ENCODE measurements around the gene DCUN1D1.

Gene DCUN1D1

DNA sequence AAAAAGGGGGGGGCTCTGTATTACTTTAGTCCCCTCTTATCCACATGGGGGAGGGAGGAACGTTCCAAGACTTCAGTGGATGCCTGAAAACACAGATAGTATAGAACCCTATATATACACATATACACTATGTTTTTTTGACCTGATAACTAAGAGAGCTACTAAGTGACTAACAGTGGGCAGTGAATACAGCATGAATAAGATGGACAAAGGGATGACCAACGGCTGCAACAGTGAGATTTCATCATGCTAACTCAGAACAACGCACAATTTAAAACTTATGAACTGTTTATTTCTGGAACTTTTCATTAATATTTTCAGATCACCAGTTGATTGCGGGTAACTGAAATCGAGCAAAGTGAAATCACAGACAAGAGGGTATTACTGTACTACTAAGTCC, 7.3 kb downstream of the DCUN1D1 start:
- FAIRE-seq, result no peak
- no peak for DNase-seq (ENCODE audit: insufficient read length, low spot score)

DNA sequence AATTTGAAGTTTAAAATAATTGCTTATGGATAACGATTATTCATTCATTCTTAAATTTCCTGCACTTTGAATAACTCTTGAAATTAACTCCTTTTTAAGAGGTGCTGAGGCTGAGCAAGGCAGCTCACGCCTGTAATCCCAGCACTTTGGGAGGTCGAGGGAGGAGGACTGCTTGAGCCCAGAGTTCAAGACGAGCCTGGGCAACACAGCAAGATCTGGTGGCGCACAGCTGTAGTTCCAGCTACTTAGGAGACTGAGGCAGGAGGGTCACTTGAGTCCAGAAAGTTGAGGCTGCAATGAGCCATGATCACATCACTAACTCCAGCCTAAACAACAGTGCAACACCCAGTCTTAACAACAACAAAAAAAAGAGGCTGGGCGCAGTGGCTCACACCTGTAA, 8.0 kb downstream of the DCUN1D1 start:
- DNase-seq (ENCODE audit: insufficient read length, low spot score), result no peak
- FAIRE-seq, result no peak

DNA sequence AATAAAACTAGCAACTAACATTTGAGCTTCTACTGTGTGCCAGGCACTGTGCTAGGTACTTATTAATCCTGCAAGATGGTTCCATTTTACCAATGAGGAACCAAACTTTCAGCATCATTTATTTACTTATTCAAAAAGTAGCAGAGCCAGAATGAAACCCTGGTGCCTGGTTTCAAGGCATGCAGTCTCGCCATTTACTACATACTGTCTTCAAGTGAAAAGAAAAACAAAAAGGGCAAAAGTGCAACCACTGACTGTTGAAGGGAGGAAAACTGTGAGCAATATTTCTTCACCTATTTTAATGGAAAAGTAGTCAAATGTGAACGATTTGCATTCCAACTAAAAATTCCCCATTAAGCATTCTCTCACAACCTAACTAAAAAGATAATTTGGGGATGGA, 8.7 kb downstream of the DCUN1D1 start:
- FAIRE-seq (no peak), DNase-seq (ENCODE audit: insufficient read length, low spot score) (no peak)

DNA sequence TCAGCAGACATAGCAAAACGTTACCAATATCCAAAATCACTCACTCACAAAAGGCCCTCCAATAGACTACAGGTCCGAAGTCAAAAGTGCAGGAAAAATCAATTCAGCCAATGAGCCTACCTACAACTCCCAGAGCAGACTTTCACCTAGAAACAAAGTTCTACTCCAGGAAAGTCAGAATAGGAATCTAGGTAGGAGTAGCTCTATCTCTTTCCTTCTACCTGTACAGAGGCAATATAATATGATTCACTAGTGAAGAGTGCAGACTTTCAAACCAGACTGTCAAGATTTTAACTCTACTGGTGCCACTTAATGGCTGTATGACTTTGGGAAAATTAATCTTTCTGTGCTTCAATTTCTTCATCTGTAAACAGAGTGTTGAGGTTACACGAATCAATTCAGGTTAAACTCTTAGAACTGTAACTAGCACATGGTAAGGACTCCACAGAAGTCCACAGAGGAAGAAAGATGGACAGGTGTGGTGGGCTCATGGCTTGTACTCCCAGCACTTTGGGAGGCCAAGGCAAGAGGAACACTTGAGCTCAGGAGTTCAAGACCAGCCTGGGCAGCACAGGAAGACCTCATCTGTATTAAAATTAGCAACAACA, 9.4 kb downstream of the DCUN1D1 start:
- FAIRE-seq, result no peak

DNA sequence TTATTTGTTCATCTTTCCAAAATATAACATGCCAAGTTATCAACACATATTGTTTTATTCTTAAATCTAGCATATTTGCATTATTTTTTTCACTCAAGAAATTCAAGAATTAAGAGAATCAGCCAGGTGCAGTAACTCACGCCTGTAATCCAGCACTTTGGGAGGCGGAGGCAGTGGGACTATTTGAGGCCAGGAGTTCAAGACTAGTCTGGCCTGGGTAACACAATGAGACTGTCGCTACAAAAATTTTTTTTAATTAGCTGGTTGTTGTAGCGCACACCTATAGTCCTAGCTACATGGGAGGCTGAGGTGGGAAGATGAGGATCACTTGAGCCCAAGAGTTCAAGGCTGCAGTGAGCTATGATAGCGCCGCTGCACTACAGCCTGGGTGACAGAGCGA, 10.5 kb downstream of the DCUN1D1 start:
- FAIRE-seq (no peak), DNase-seq (ENCODE audit: insufficient read length, low spot score) (no peak)

More for the DNA sequence above, 9.4 kb downstream of the DCUN1D1 start:
- DNase-seq (ENCODE audit: insufficient read length, low spot score), result no peak

DNA sequence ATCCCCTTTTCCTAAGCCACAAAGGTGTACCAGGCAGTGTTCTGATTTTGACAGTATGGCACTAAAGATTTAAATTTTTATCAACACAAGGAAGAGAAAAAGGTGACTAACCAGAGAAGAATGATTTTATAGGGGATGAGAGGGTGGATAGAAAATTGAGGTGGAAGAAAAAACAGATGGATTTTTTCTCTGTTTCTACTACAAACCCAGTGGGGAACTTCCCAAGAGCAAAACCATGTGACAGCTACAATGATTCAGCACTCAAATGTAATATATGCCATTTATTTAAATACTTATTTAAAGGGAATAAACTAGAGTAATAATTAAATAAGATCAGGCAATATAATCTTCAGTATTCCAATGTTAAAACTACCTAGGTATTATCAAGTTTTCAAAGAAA, 11.1 kb downstream of the DCUN1D1 start:
- peak; percentile 55 for FAIRE-seq
- no peak for DNase-seq (ENCODE audit: insufficient read length, low spot score)

DNA sequence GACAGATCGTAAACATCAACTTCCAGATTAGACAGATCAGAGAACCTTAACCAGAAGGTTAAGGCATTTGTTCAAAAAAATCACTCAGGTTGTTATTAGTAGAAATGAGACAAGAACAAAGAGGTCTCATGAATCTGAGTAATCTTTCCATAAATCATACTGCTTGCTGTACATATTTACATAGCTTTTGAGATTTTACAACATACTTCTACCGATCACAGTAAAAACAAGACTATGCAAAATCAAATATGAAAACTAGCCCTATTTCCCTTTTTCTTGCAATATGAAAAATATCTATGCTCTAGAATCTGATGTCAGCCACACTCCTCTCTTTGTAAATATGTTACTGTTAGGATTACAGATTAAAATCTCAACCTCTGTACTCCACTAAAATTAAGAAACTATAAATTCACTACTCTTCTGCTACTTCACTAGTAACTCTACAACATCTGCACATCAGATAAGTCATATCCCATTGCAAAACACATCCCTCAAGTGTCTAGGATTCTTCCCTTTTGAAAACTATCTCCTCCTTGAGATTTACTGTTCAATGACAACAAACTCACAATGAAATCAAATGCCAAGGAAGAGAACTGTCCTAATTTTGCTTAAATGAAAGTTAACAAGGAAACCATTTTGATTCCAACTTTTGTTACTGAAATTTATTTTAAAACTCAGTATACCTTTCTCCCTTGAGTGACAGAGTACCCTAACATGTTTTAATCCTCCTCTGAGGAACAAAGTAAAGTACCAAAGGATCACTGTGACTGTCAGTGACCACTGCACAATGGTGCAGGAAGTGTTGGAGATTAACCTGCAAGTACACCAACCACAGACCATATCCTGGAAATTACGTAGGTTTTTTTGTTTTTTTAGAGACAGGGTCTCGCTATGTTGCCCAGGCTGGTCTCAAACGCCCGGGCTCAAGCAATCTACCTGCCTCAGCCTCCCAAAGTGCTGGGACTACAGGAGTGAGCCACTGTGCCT, 12.8 kb downstream of the DCUN1D1 start:
- peak; percentile 71 for FAIRE-seq
- DNase-seq (ENCODE audit: insufficient read length, low spot score), result no peak

DNA sequence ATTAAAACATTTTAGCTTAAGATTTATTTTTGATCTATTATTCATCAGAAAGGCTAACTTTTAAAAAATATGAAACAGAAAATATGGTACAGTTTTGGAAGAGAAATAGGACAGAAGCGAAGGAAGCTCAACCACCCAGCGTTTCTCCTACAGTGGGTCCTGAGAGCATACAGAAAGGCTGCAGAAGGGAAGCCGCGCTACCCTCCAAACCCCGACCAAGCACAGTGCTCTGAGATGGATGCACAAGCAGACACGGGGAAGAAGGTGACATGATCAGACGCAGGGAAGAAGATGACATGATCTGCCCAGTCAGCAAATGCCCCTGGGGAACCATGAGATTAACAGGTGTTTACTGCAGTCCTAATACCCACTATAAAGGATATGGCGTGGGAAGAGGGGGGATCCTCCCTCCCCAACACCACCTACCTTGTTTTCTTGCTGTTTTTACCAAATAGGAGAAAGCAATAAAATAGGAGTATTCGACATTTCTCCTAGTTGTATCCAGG, 14.4 kb downstream of the DCUN1D1 start:
- no peak for DNase-seq (ENCODE audit: insufficient read length, low spot score)
- FAIRE-seq, result no peak

DNA sequence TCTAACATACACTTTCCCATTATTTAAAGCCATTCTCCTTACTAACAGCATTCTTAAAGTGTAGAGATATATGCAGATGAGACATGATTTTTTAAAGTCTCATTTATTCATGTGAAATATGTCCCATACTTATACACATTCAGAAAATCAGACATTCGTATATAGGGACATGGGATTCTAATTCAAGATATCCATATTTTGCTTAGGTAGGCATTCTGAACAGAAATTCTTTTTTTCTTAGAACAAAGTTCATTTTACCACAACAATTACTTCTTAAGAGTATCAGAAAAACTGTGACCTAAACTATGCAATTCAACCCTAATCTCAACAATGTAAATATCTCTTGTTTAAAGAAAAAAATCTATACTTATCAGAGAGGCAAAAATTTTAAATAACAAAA, 16.2 kb downstream of the DCUN1D1 start:
- FAIRE-seq (peak; percentile 49), DNase-seq (ENCODE audit: insufficient read length, low spot score) (no peak)

DNA sequence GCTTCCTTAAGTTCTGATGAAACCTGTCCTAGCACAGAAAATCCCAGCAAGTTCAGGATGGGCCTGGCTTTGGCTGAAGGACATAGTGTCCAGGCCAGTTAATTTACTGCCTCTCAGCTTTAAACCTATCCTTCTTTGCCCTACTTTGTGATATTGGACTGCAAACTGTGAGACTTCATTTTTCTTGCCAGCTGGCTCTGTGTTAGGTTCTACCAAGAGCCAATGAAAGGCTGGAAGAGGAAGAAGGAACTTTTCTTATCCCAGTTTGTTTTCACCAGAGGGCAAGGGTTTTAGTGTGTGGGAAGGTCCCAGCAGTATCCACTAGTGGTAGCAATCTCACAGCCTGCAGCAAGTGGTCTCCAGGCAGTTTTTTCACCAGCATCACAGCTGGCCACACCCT, 18.2 kb downstream of the DCUN1D1 start:
- peak; percentile 18 for FAIRE-seq
- no peak for DNase-seq (ENCODE audit: insufficient read length, low spot score)

DNA sequence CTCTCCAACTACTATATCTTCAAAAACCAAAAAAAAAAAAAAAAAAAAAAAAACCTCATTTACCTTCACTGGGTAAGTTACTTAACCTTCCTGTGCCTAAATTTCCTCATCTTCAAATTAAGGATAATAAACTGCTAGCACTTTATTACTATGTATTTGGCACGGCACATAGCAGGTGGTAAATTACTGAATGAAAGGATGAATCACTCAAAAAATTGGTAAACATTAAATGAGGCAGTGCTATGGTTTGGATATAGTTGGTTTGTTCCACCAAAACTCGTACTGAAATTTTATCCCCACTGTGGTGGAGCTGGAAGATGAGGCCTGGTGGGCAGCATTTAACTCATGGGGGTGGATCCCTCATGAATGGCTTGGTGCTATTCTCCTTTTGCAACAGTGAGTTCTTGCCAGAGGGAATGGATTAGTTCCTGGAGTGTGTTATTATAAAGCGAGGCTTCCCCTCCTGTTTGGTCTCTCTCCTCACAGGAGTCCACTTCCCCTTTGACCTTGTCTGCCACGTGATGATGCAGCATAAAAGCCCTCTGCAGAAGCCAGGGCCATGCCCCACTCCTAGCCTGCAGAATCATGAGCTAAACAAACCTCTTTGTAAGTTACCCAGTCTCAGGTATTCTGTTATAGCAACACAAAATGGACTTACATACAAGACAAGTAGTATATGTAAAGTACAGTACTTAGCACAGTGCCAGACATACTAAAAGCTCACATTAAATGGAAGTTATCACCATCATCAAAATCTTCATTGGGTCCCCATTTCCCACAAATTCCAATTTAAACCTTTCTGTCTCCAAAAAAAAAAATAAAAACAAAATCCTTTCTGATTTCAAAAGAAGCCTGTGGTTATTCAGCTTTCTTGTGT, 20.6 kb downstream of the DCUN1D1 start:
- no peak for DNase-seq (ENCODE audit: insufficient read length, low spot score)
- FAIRE-seq, result peak; percentile 58

DNA sequence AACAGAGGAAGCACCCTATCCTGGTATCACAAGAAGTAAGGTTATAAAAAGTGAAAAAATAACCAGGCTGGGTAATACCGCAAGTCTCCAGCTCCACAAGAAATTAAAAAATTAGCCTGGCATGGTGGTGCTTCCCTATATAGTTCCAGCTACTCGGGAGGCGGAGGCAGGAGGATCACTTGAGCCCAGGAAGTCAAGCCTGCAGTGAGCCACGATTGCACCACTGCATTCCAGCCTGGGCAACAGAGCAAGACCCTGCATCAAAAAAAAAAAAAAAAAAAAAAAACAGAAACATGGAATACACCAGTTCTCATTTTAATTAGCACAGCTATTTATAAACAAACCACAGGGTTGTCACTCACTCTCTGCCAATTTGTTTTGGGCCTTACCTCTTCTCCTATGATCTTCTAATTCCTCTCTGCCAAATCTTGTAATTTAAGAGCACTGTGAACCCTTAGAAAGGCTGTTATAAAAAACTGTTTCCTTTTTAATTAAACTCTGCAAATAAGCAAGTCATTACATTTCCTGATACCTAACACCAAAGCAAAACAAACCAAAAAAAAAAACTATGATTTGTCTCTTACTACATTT, 22.6 kb downstream of the DCUN1D1 start:
- DNase-seq (ENCODE audit: insufficient read length, low spot score), result no peak
- FAIRE-seq, result no peak

DNA sequence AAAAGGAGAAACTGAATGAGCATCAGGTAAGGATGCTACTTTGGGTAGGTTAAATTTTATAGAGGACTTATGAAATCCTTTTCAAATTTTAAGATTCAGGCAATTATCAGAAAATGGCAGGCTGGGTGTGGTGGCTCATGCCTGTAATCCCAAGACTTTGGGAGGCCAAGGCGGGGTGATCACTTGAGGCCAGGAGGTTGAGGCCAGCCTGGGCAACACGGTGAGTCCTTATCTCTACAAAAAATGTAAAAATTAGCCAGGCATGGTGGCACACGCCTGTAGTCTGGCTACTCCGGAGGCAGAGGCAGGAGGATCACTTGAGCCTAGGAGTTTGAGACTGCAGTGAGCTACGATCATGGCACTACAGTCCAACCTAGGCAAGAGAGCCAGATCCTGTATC, 23.1 kb downstream of the DCUN1D1 start:
- DNase-seq (ENCODE audit: insufficient read length, low spot score) (no peak), FAIRE-seq (no peak)

DNA sequence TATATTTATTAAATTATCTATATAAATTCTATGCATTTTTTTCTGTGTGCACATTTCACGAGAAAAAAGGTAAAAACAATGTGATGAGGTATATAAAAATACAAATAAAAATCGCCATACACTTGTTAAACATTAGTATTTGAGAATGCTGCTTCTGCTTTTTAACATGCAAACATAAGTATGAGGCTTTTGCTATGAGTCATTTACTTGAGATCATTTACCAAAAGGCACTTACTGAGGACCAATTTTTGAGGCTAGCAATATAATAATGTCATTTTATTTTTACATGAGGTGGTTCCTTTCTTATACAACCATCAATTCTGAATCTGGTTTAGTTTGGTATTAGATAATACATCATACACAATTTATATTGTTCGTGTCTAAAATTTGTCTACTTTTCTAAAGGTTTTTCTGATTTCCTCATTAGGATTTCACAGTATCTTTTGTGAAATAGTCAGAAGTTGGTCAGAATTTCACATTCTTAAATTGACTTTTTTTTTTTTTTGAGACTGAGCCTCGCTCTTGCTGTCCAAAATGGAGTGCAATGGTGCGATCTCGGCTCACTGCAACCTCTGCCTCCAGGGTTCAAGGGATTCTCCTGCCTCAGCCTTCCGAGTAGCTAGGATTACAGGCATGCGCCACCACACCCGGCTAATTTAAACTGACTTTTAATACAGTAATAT, 25.6 kb downstream of the DCUN1D1 start:
- no peak for DNase-seq (ENCODE audit: insufficient read length, low spot score)
- peak; percentile 68 for FAIRE-seq

DNA sequence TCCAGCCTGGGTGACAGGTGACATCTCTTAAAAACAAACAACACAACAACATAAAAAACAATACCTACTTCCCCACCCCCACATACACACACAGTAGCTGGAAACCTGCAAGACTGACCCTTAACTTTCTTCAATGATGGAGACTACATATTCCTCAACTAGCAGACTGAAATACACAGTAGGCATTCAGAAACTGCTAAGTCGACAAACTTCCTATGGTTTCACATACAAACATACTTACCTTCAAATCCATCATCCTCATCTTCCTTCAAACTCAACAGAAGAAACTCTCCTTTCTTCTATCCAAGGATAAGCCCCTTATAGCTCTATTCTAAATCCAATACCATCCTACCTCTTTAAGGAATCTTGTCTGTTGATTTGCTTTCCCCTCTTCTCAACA, 30.6 kb downstream of the DCUN1D1 start:
- FAIRE-seq, result no peak
- no peak for DNase-seq (ENCODE audit: insufficient read length, low spot score)

DNA sequence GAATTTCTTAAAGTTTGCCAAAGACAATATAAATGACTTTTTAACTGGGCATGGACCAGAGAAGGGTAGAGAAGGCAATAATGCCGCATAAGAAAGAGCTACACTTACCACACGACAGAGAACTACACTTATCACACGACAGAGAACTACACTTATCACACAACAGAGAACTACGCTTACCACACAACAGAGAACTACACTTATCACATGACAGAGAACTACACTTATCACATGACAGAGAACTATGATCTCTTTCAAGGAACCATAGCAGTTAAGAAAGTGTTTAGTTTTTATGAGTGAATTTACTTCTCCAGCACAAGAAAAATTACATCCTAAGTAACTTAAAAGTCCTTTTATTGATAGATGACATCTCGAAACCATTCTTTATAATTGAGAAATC, 32.0 kb downstream of the DCUN1D1 start:
- FAIRE-seq, result no peak
- DNase-seq (ENCODE audit: insufficient read length, low spot score), result no peak

DNA sequence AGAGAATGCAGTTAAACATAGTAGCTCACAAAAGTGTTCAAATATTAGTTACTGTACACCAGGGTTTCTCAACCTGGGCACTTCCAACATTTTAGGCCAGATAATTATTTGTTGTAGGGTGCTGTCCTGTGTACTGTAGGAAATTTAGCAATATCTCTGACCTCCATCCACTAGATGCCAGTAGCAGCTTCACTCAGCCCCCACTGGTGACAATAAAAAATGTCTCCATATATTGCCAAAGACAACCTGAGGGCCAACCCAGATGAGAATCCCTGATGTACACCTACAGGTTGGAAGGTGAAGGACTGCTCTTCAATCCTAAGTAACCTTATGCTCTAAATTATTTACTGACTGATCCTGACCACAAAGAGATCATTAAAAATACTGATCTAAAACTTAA, 32.5 kb downstream of the DCUN1D1 start:
- DNase-seq (ENCODE audit: insufficient read length, low spot score), result no peak
- no peak for FAIRE-seq

DNA sequence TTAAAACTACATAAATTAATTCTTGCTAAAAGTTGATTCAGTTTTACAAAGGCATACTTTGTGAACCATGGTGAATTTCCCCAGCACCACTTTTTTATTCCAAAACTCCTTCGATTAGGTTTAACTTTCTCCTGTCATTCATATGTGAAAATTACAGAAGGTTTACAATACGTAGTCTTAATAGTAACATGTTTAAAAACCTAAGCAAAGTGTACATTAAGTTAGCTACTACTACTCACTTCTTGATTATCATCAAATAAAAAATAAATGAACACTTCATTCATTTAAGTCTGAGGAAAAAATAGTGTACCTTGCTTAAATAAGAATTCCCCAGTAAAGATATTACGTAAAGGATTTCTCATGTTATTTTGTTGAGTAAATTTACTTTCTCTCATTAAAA, 38.6 kb downstream of the DCUN1D1 start:
- DNase-seq (ENCODE audit: insufficient read length, low spot score) (no peak), FAIRE-seq (no peak)

DNA sequence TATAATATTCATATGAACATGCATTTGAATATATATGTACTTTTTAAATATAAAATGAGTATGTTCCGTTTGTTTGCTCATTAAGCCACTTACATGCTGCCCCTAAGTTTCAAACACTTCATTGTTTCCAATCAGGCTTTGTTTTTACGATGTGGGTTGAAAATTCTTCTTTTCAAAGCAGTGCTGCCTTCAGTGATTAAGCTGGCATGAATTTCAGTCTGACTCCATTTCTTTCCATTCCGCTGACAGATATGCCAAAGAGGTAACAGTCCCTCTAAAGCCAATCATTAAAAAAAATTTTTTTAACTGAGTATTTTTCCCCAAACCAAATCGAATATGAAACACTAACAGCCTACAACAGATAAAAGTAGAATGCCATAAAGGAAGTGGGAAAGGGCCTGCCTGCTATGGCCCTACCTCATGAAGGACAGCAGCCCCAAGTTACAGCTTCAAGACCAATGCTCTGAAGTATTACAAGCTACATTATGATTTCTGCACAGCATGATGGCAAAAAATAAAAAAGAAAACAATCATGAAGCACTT, 40.0 kb downstream of the DCUN1D1 start:
- no peak for FAIRE-seq
- DNase-seq (ENCODE audit: insufficient read length, low spot score), result no peak

Measured in GM19239 (cell line).